ENCODE measurements around the gene CES2. TPM values are rescaled to one million over a fixed set of nuclear protein-coding genes. Genes with fewer than 3 reads are reported as not detected.

The CES2 gene
- total and polyA plus RNA-seq, 9 of the 15 experiments (the other 6 are each of a cell fraction or from before 2014, with no cell fraction given), result 2.2 to 37.9 (median 24.4) TPM

DNA sequence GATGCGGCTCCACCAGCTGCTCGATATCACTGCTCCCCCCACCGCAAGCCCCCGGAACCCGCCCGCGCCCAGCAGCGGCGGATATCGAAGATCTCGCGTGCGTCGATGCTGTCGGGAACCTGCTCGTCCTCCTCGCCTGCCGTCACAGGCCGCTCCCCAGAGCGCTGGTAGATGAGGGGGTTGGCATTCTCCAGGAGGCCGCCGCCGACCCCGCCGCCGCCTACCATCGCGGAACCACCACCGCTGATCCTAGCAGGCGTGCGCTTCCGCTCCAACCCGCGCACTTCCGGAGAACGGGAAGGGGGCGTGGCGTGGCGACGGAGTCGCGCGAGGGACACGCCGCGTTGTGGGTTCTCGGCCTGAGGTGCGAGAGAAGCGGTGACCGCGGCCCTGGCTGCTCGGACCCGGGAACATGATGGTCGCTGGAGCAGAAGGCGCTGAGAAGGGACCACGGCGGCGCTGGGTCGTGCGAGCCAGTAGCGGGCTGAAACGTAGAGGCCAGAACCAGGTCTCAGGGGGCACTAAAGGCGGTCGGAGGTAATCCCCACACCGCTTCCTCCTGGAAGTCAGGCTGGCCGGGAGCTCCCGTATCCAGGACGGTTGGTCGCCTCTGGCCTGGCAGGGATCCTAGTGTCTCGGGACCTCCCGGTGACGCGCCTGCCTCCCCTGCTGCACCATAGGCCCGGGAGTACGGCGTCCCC, 1.0 kb upstream of the CES2 start, which contains the start of gene CIAO2B (continued):
- no peak for TF ChIP-seq POLR2H (tag; IDR thresholded peaks at IDR 0.05; ENCODE audit: low read depth)
- no peak for TF ChIP-seq NUFIP1 (IDR thresholded peaks at IDR 0.05; ENCODE audit: partially characterized antibody)
- TF ChIP-seq FOXJ2 (tag; IDR thresholded peaks at IDR 0.05), result no peak
- TF ChIP-seq, protein P1, sequence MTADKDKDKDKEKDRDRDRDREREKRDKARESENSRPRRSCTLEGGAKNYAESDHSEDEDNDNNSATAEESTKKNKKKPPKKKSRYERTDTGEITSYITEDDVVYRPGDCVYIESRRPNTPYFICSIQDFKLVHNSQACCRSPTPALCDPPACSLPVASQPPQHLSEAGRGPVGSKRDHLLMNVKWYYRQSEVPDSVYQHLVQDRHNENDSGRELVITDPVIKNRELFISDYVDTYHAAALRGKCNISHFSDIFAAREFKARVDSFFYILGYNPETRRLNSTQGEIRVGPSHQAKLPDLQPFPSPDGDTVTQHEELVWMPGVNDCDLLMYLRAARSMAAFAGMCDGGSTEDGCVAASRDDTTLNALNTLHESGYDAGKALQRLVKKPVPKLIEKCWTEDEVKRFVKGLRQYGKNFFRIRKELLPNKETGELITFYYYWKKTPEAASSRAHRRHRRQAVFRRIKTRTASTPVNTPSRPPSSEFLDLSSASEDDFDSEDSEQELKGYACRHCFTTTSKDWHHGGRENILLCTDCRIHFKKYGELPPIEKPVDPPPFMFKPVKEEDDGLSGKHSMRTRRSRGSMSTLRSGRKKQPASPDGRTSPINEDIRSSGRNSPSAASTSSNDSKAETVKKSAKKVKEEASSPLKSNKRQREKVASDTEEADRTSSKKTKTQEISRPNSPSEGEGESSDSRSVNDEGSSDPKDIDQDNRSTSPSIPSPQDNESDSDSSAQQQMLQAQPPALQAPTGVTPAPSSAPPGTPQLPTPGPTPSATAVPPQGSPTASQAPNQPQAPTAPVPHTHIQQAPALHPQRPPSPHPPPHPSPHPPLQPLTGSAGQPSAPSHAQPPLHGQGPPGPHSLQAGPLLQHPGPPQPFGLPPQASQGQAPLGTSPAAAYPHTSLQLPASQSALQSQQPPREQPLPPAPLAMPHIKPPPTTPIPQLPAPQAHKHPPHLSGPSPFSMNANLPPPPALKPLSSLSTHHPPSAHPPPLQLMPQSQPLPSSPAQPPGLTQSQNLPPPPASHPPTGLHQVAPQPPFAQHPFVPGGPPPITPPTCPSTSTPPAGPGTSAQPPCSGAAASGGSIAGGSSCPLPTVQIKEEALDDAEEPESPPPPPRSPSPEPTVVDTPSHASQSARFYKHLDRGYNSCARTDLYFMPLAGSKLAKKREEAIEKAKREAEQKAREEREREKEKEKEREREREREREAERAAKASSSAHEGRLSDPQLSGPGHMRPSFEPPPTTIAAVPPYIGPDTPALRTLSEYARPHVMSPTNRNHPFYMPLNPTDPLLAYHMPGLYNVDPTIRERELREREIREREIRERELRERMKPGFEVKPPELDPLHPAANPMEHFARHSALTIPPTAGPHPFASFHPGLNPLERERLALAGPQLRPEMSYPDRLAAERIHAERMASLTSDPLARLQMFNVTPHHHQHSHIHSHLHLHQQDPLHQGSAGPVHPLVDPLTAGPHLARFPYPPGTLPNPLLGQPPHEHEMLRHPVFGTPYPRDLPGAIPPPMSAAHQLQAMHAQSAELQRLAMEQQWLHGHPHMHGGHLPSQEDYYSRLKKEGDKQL (CRISPR knock-in tag; IDR thresholded peaks at IDR 0.05; ENCODE audit: borderline replicate concordance), result 0 out of 2 replicates have a peak, but pooled peaks have one; percentile 11
- TF ChIP-seq, protein P2, sequence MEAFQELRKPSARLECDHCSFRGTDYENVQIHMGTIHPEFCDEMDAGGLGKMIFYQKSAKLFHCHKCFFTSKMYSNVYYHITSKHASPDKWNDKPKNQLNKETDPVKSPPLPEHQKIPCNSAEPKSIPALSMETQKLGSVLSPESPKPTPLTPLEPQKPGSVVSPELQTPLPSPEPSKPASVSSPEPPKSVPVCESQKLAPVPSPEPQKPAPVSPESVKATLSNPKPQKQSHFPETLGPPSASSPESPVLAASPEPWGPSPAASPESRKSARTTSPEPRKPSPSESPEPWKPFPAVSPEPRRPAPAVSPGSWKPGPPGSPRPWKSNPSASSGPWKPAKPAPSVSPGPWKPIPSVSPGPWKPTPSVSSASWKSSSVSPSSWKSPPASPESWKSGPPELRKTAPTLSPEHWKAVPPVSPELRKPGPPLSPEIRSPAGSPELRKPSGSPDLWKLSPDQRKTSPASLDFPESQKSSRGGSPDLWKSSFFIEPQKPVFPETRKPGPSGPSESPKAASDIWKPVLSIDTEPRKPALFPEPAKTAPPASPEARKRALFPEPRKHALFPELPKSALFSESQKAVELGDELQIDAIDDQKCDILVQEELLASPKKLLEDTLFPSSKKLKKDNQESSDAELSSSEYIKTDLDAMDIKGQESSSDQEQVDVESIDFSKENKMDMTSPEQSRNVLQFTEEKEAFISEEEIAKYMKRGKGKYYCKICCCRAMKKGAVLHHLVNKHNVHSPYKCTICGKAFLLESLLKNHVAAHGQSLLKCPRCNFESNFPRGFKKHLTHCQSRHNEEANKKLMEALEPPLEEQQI (IDR thresholded peaks at IDR 0.05), result no peak
- no peak for TF ChIP-seq SLC30A9 (CRISPR knock-in tag; IDR thresholded peaks at IDR 0.05)
- TF ChIP-seq PYGO2 (tag; IDR thresholded peaks at IDR 0.05), result no peak
- TF ChIP-seq, protein P3, sequence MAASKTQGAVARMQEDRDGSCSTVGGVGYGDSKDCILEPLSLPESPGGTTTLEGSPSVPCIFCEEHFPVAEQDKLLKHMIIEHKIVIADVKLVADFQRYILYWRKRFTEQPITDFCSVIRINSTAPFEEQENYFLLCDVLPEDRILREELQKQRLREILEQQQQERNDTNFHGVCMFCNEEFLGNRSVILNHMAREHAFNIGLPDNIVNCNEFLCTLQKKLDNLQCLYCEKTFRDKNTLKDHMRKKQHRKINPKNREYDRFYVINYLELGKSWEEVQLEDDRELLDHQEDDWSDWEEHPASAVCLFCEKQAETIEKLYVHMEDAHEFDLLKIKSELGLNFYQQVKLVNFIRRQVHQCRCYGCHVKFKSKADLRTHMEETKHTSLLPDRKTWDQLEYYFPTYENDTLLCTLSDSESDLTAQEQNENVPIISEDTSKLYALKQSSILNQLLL (CRISPR knock-in tag; IDR thresholded peaks at IDR 0.05; ENCODE audit: borderline replicate concordance), result no peak
- TF ChIP-seq, protein P4, sequence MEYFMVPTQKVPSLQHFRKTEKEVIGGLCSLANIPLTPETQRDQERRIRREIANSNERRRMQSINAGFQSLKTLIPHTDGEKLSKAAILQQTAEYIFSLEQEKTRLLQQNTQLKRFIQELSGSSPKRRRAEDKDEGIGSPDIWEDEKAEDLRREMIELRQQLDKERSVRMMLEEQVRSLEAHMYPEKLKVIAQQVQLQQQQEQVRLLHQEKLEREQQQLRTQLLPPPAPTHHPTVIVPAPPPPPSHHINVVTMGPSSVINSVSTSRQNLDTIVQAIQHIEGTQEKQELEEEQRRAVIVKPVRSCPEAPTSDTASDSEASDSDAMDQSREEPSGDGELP (CRISPR knock-in tag; IDR thresholded peaks at IDR 0.05; ENCODE audit: borderline replicate concordance), result peak; percentile 87
- no peak for TF ChIP-seq ZNF551 (CRISPR knock-in tag; IDR thresholded peaks at IDR 0.05)
- TF ChIP-seq, protein P5, sequence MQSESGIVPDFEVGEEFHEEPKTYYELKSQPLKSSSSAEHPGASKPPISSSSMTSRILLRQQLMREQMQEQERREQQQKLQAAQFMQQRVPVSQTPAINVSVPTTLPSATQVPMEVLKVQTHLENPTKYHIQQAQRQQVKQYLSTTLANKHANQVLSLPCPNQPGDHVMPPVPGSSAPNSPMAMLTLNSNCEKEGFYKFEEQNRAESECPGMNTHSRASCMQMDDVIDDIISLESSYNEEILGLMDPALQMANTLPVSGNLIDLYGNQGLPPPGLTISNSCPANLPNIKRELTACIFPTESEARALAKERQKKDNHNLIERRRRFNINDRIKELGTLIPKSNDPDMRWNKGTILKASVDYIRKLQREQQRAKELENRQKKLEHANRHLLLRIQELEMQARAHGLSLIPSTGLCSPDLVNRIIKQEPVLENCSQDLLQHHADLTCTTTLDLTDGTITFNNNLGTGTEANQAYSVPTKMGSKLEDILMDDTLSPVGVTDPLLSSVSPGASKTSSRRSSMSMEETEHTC (IDR thresholded peaks at IDR 0.05), result 0 out of 2 replicates have a peak, but pooled peaks have one; percentile 8
- no peak for TF ChIP-seq MYBL2 (IDR thresholded peaks at IDR 0.05; ENCODE audit: low read depth)
- TF ChIP-seq MYBL2 (CRISPR knock-in tag; IDR thresholded peaks at IDR 0.05; ENCODE audit: borderline replicate concordance), result no peak
- TF ChIP-seq IFI16 (CRISPR knock-in tag; IDR thresholded peaks at IDR 0.05), result no peak
- no peak for TF ChIP-seq SIRT6 (IDR thresholded peaks at IDR 0.05; ENCODE audit: low read depth, low read length)
- TF ChIP-seq HIVEP1 (CRISPR knock-in tag; IDR thresholded peaks at IDR 0.05), result no peak
